Muscle of leg (tissue), 11 donors: ENCODE measurements around the gene CFAP251. TPM values are rescaled to one million over a fixed set of nuclear protein-coding genes. Genes with fewer than 3 reads are reported as not detected.
"Not testable (repeated sequence)": the region's sequence is repeated elsewhere in the genome, so short reads cannot be mapped to it uniquely, and the experiment has no call there.

Source experiments
- DNase-seq: peaks from one replicate; pipeline ENCODE4 v3.0.0; 2013
- H3K27ac ChIP-seq: one replicate; pipeline ENCODE4 v1.5.1; 2013; ENCODE audit warnings: mild to moderate bottlenecking, low read length, control low read depth
- H3K27me3 ChIP-seq: one replicate; pipeline ENCODE4 v1.6.1; 2013; ENCODE audit warnings: low read length; ENCODE audit not compliant: control insufficient read depth, insufficient read depth
- H3K36me3 ChIP-seq: one replicate; pipeline ENCODE4 v1.6.1; 2013; ENCODE audit warnings: low read length; ENCODE audit not compliant: control insufficient read depth, insufficient read depth
- H3K4me1 ChIP-seq: one replicate; pipeline ENCODE4 v1.6.1; 2013; ENCODE audit warnings: low read length; ENCODE audit not compliant: control insufficient read depth, insufficient read depth
- H3K4me3 ChIP-seq: one replicate; pipeline ENCODE4 v1.5.1; 2013; ENCODE audit warnings: low read length, control low read depth
- H3K9me3 ChIP-seq: replicated peaks from 2 replicates; pipeline ENCODE4 v1.6.1; 2013; ENCODE audit warnings: low read depth, low read length; ENCODE audit not compliant: control insufficient read depth
- WGBS: methylation state at CpG from one replicate; pipeline ENCODE4 v1.1.5; 2013; ENCODE audit warnings: missing lambda C conversion rate; ENCODE audit not compliant: insufficient coverage; 5-methylcytosine and 5-hydroxymethylcytosine counted together
- polyA plus RNA-seq, 8 donors: library from polyadenylated mRNA; unstranded; fragments of 120-200 nt; gene quantifications; one replicate each; pipeline versions ENCODE4 v1.2.1 to v1.2.3, GENCODE V29; 2013; ENCODE audit warnings: inconsistent platforms in 1 of 8, low replicate concordance in 1 of 8; ENCODE audit not compliant: insufficient read length in 8 of 8, insufficient read depth in 1 of 8
- total RNA-seq: library from RNA; stranded (reverse); fragments of 120-200 nt; gene quantifications from one replicate; pipeline ENCODE4 v1.2.4, GENCODE V29; 2013

Gene CFAP251
- total and polyA plus RNA-seq, 9 donors = 0.74 to 2.1 (median 1.2) TPM

- H3K4me3 ChIP-seq, H3K4me1 ChIP-seq, H3K9me3 ChIP-seq, H3K27ac ChIP-seq, H3K27me3 ChIP-seq, H3K36me3 ChIP-seq, DNase-seq: not testable (repeated sequence)
- no CpG with 5 or more reads among the region's 10 CpGs for WGBS
These were observed 70.1 kb downstream of the CFAP251 start for GRCh38 chr12:121988519-121988918.

- no peaks in the 10 kb centered on the region for H3K4me1 ChIP-seq
- no peaks in the 10 kb centered on the region for H3K9me3 ChIP-seq
- H3K4me3 ChIP-seq = no peak overlapping the region
- no peak overlapping the region for H3K27ac ChIP-seq
- no peaks in the 10 kb centered on the region for H3K36me3 ChIP-seq
- 70% methylated on average over 5 of the region's 14 CpGs for WGBS
- no peaks in the 10 kb centered on the region for H3K27me3 ChIP-seq
- no peak for DNase-seq
These were observed 71.1 kb downstream of the CFAP251 start for GRCh38 chr12:121989276-121990113.

- no peak overlapping the region for H3K27ac ChIP-seq
- WGBS = 92% methylated on average over 1 of the region's 6 CpGs
- no peak overlapping the region for H3K4me3 ChIP-seq
- no peaks in the 10 kb centered on the region for H3K4me1 ChIP-seq
- no peaks in the 10 kb centered on the region for H3K36me3 ChIP-seq
- no peak for DNase-seq
- no peaks in the 10 kb centered on the region for H3K9me3 ChIP-seq
- no peaks in the 10 kb centered on the region for H3K27me3 ChIP-seq
These were observed 71.8 kb downstream of the CFAP251 start for GRCh38 chr12:121990114-121990647.

GRCh38 chr12:121990692-121991603 is 72.6 kb downstream of the CFAP251 start:
- peak; percentile 14 for DNase-seq
- Histone ChIP-seq H3K4me1 (no peaks in the 10 kb centered on the region), H3K27ac (no peak overlapping the region), H3K4me3 (no peak overlapping the region), H3K36me3 (no peaks in the 10 kb centered on the region), H3K27me3 (no peaks in the 10 kb centered on the region), H3K9me3 (no peaks in the 10 kb centered on the region)
- WGBS = 30% methylated on average over 6 of the region's 10 CpGs

- WGBS = 81% methylated on average over 14 of the region's 21 CpGs
- H3K4me1 ChIP-seq = no peaks in the 10 kb centered on the region
- peak; percentile 23 for DNase-seq
- no peaks in the 10 kb centered on the region for H3K36me3 ChIP-seq
- H3K27ac ChIP-seq = no peak overlapping the region
- no peak overlapping the region for H3K4me3 ChIP-seq
- H3K27me3 ChIP-seq = no peaks in the 10 kb centered on the region
- H3K9me3 ChIP-seq = no peaks in the 10 kb centered on the region
These were observed 73.9 kb downstream of the CFAP251 start for GRCh38 chr12:121992059-121992879.

GRCh38 chr12:121996050-121996944 is 77.9 kb downstream of the CFAP251 start:
- H3K4me1 ChIP-seq = no peaks in the 10 kb centered on the region
- H3K27me3 ChIP-seq = no peaks in the 10 kb centered on the region
- DNase-seq = no peak
- 60% methylated on average over 1 of the region's 9 CpGs for WGBS
- H3K36me3 ChIP-seq = no peaks in the 10 kb centered on the region
- H3K9me3 ChIP-seq = peaks cover 6% of the 10 kb centered on the region
- H3K27ac ChIP-seq = no peak overlapping the region
- no peak overlapping the region for H3K4me3 ChIP-seq

GRCh38 chr12:121996945-121997612 is 78.7 kb downstream of the CFAP251 start:
- Histone ChIP-seq H3K4me3 (no peak overlapping the region), H3K27me3 (no peaks in the 10 kb centered on the region), H3K9me3 (peaks cover 6% of the 10 kb centered on the region), H3K4me1 (no peaks in the 10 kb centered on the region), H3K36me3 (no peaks in the 10 kb centered on the region), H3K27ac (no peak overlapping the region)
- DNase-seq = no peak
- 82% methylated on average over 11 of the region's 13 CpGs for WGBS

GRCh38 chr12:122001466-122002209 is 83.2 kb downstream of the CFAP251 start:
- no peak overlapping the region for H3K27ac ChIP-seq
- DNase-seq = no peak
- H3K4me3 ChIP-seq = no peak overlapping the region
- H3K4me1 ChIP-seq = peaks cover 19% of the 10 kb centered on the region
- WGBS = 58% methylated on average over 6 of the region's 17 CpGs
- no peaks in the 10 kb centered on the region for H3K27me3 ChIP-seq
- peaks cover 6% of the 10 kb centered on the region for H3K9me3 ChIP-seq
- H3K36me3 ChIP-seq = no peaks in the 10 kb centered on the region
